GM18867 (cell line): Measurements from ENCODE around the gene POMT2.
"Not testable (repeated sequence)": the region's sequence is repeated elsewhere in the genome, so short reads cannot be mapped to it uniquely, and the experiment has no call there.

Experiments used
- ATAC-seq: cut with Tn5 transposase; IDR thresholded peaks from one replicate; pipeline ENCODE4 v1.9.1; 2021; ENCODE audit warnings: mild to moderate bottlenecking, moderate library complexity; ENCODE audit not compliant: unreplicated experiment

POMT2 gene

GRCh38 chr14:77325746-77326094 is 5.0 kb upstream of the POMT2 start:
- no peak for ATAC-seq

GRCh38 chr14:77324816-77325745 is 4.4 kb upstream of the POMT2 start:
- no peak for ATAC-seq

DNA sequence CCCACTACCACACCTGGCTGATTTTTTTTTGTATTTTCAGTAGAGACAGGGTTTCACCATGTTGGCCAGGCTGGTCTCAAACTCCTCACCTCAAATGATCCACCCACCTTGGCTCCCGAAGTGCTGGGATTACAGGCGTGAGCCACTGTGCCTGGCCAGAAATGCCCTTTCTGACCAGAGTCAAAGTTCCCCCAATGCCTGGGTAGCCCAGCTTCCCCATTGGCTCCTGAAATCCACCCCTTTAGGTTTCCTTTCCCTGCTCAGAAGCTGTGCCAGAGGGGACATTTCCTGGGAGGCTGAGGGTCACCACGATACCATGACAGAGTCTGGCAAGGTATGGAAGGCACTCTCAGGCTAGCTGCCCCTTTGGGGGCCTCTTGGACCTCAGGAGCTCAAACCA is 3.6 kb upstream of the POMT2 start:
- ATAC-seq, result no peak

- no peak for ATAC-seq
Measured at GRCh38 chr14:77323571-77323970, 2.9 kb upstream of the POMT2 start.

GRCh38 chr14:77322951-77323350 is 2.3 kb upstream of the POMT2 start:
- ATAC-seq, result no peak

- no peak for ATAC-seq
Measured at GRCh38 chr14:77322250-77322902, 1.7 kb upstream of the POMT2 start.

GRCh38 chr14:77319422-77319821 is 1.3 kb downstream of the POMT2 start:
- ATAC-seq, result no peak

DNA sequence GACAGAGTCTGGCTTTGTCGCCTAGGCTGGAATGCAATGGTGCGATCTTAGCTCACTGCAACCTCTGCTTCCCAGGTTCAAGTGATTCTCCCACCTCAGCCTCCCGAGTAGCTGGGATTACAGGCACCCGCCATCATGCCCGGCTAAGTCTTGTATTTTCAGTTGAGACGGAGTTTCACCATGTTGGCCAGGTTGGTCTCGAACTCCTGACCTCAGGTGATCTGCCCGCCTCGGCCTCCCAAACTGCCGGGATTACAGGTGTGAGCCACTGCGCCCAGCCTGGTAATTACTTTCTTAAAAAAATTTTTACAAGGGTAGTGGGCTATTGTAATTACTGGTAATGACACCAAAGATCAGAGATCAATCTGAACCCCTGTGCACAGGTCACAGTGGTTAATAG is 1.9 kb downstream of the POMT2 start:
- ATAC-seq, result not testable (repeated sequence)

DNA sequence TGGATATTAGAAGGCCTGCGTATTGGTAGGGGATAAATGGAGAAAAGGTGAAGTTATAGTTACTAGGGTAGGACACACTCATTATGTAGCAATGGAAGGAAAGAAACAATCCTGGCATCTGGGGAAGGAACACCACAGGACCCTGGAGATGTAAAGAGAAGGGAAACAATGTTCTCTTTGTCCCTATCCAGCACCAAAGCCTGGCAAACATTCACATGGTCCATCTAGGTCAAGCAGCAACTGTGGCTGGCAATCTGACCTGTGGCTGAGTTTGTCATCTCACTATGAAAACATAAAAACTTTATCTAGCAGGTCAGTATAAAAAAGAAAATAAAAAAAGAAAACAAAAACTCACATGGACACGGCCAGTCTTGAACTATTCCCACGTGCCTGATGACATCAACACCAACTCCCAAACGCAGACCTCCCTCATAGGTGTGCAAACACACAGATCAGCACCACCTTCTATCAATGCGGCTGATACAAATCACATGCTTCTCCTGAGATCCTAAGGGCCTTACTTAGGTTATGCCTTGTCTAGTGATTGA is 2.6 kb downstream of the POMT2 start:
- ATAC-seq, result no peak

GRCh38 chr14:77316872-77317301 is 3.8 kb downstream of the POMT2 start:
- no peak for ATAC-seq

- no peak for ATAC-seq
Measured at GRCh38 chr14:77316195-77316505, 4.5 kb downstream of the POMT2 start.

DNA sequence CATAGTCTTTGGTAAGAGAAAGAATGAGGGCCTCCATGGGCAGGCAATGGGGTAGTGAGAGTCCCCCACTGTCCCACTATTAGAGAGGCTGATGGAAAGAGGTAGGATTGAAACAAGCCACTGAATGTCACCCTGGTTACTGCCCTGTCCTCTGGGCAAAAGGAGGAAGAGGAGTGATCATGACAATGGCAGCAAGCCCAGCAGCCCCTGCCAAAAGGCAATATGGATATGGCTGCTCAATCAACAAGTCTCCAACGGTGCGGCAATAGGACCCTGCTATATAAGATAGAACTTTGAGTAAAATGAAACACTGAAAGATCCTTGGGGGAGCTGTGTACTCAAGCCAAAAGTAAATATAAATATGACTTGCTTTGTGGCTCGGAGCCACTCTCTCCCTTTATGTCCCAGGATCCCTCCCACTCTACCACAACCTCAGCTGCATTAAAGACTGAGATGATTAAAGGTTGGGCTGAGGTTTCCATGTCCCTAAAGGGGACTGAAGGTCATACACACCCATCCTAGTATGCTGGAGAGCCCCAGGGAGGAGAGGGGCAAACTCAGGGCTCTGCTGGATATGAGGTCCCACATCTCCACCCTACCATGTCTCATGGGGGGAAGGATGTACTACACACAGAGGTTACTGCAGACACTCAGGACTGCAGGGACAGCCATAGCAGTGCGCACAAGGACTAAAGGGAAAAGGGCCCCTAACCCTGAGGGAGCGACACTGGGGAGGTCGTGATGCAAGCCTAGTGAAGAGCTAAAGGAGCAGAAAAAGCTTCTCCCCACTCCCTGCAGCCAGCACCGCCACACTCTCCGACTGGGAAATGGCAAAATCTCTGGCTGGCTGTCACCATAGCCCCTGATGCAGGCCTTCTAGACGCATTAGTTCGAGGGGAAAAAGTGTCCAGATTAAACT is 5.9 kb downstream of the POMT2 start:
- ATAC-seq, result no peak

DNA sequence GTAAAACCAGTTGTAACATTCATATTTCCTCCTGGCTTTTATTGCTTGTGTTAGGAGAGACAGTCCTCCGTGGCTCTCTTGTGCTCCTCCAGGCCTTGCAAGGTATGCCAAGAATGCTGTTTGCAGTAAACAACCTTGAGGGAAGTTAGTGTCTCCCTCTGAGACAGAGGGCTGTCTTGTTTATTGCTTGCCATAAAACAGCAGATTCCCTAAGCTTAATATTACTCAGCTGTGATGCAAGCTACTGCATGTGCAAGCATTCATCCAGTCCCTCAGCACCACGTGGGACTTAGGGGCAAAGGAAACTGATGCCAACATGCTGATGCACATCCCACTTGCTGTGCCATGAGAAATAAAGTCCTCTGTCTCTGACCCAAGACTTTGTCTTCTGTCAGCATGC is 6.6 kb downstream of the POMT2 start:
- ATAC-seq, result no peak

DNA sequence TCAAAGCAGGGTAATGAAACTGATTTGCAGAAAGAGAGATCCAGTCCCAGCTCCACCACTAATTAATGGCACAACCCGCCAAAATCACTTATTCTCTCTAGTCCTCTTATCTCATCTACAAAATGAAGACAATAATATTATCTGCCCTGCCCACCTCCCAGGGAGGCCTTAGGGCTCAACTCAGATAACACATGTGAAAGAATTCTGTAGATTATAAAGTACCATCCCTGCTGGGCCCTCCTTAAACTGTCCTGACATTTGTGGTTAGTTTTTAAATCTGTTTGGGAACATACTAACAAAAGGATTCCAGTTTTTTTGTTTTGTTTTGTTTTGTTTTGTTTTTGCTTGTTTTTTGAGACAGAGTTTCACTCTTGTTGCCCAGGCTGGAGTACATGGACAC is 7.3 kb downstream of the POMT2 start:
- ATAC-seq, result no peak

DNA sequence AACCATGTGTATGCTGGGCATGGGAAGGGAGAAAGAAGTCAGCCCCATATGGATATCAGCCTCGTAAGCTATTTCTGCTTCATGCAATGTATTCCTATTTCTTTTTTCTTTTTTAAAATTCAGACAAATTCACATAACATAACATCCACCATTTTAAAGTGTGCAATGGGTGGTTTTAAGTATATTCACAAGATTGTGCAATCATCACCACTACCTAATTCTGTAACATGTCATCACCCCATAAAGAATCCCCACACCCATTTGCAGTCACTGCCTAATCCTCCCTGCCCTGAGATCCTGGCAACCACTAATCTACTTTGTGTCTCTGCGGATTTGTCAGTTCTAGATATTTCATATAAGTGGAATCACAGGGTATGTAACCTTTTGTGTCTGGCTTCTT is 9.5 kb downstream of the POMT2 start:
- ATAC-seq, result no peak

GRCh38 chr14:77310026-77310425 is 10.7 kb downstream of the POMT2 start:
- no peak for ATAC-seq

- ATAC-seq, result no peak
Measured at GRCh38 chr14:77309131-77309530, 11.6 kb downstream of the POMT2 start.

- no peak for ATAC-seq
Measured at GRCh38 chr14:77306851-77307496, 13.7 kb downstream of the POMT2 start.

DNA sequence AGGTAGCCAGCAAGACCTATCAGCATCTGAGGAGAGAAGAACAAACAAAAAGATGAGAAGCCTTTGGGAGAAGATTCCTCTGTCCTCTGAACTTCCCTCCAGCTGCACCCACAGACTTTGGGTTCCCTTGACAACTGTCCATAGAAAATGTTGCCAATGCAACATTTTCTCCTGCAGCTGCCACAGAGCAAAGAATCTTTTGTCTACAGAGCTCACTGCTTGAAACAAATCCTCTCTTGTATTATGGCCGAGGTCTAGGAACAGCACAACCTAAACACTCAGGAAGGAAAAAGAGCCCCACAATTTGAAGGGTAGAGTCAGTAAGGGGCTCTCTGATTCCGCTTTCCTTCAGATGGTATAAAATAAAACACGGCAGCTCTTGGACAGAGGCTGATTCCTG is 14.3 kb downstream of the POMT2 start:
- no peak for ATAC-seq

DNA sequence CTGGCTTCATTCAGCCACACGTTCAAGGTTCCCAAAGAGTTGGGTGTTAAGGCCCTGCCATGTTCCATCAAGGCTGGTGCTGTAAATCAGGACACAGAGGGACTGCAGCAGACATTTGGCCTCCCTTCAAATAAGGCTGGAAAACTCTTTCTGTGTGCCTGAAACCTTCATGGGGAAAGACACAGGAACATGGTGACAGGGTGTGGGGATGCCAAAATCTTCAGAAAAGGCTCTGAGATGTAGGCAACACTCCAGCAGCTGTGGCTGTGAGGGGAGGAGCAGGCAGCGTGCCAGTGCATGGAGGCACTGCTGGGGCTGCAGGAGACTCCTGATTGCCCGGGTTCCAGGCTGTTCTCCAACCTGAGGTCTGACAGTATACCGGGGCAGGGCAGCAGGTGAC is 15.0 kb downstream of the POMT2 start:
- ATAC-seq, result no peak
